Breast epithelium (tissue), 4 donors: Measurements from ENCODE around the gene SMCO3. TPM values are rescaled to one million over a fixed set of nuclear protein-coding genes. Genes with fewer than 3 reads are reported as not detected.
A peak's percentile ranks its signal among the peaks of the same experiment; 100 is the strongest.

ENCODE experiments used
- DNase-seq, 2 donors: peaks; one replicate each; pipeline ENCODE4 v3.0.0-alpha.2; 2019; ENCODE audit warnings: low spot score in 2 of 2
- H3K27ac ChIP-seq, 2 donors: fragments of 200-600 bp; sonication (generic) in 1 of 2; one replicate each; pipeline ENCODE4 v1.5.1; 2016 to 2019; ENCODE audit warnings: mild to moderate bottlenecking in 1 of 2
- H3K27me3 ChIP-seq, 2 donors: fragments of 200-600 bp; sonication (generic) in 1 of 2; one replicate each; pipeline versions ENCODE4 v1.5.1 to v1.6.0; 2017 to 2019; ENCODE audit warnings: control low read depth in 1 of 2, mild to moderate bottlenecking in 1 of 2
- H3K36me3 ChIP-seq: fragments of 200-600 bp; one replicate; pipeline ENCODE4 v1.5.1; 2019
- H3K4me1 ChIP-seq, 2 donors: fragments of 200-600 bp; sonication (generic); one replicate each; pipeline ENCODE4 v1.5.1; 2016 to 2019; ENCODE audit warnings: control low read depth in 1 of 2
- H3K4me3 ChIP-seq, 3 donors: fragments of 200-600 bp; sonication (generic); 1 replicate in 2 of 3; 2 replicates in 1 of 3; pipeline ENCODE4 v1.5.1; 2016 to 2019; ENCODE audit warnings: mild to moderate bottlenecking in 3 of 3, moderate library complexity in 2 of 3
- H3K9me3 ChIP-seq, 2 donors: fragments of 200-600 bp; sonication (generic) in 1 of 2; one replicate each; pipeline ENCODE4 v1.5.1; 2016 to 2019; ENCODE audit warnings: control low read depth in 1 of 2
- CTCF ChIP-seq, 3 donors: fragments of 450-650 bp; IDR thresholded peaks; one replicate each; pipeline ENCODE4 v1.5.1; 2016 to 2017; ENCODE audit warnings: antibody characterized with exemption in 3 of 3, mild to moderate bottlenecking in 3 of 3, moderate library complexity in 3 of 3
- POLR2A ChIP-seq: fragments of 450-650 bp; IDR thresholded peaks from one replicate; pipeline ENCODE4 v1.6.1; 2016; ENCODE audit warnings: antibody characterized with exemption, mild to moderate bottlenecking, moderate library complexity
- POLR2AphosphoS5 ChIP-seq, 3 donors: sonication (generic); formaldehyde crosslinking; IDR thresholded peaks; one replicate each; pipeline ENCODE4 v1.6.1; 2017; ENCODE audit warnings: antibody characterized with exemption in 3 of 3
- intact Hi-C: fragments of 100-400 bp; cut with DNase I; formaldehyde crosslinking; loops from one replicate; pipeline ENCODE4 v1.15.1; 2023; ENCODE audit warnings: low total_unique reads
- total RNA-seq, 3 donors: library from RNA; depleted of rRNA; stranded (reverse); fragments of >200 nt; gene quantifications; one replicate each; pipeline ENCODE4 v1.1.0, GENCODE V29; 2016

Gene SMCO3
- total RNA-seq = under 1 TPM in 2 of 3 donors, not detected in 1; 0.33 to 0.59 TPM

- Histone ChIP-seq H3K27me3 (no peaks in the 10 kb centered on the region), H3K36me3 (no peaks in the 10 kb centered on the region), H3K27ac (no peak within 1 kb of the TSS), H3K4me3 (no peak within 1 kb of the TSS), H3K9me3 (no peaks in the 10 kb centered on the region), H3K4me1 (no peaks in the 10 kb centered on the region)
- no peak for DNase-seq
- intact Hi-C loops = no loop called here
- TF ChIP-seq POLR2A (no peak), CTCF (IDR thresholded peaks at IDR 0.05) (no peak), POLR2AphosphoS5 (IDR thresholded peaks at IDR 0.05) (no peak)
These were observed at the start of gene SMCO3 for GRCh38 chr12:14814014-14814413. SMCO3 (minus strand) TSS chr12:14814182; CDS start chr12:14806680, 7,502 bp downstream.

- Histone ChIP-seq H3K4me3 (no peak overlapping the region), H3K27ac (no peak overlapping the region), H3K9me3 (peaks cover 0 to 15% of the 10 kb centered on the region in 2 donors), H3K27me3 (no peaks in the 10 kb centered on the region), H3K36me3 (no peaks in the 10 kb centered on the region), H3K4me1 (no peaks in the 10 kb centered on the region)
- no peak for TF ChIP-seq CTCF (IDR thresholded peaks at IDR 0.05)
- no peak for DNase-seq
- intact Hi-C loops = no loop called here
These were observed 46.5 kb upstream of the SMCO3 start for GRCh38 chr12:14860490-14860889.

GRCh38 chr12:14858513-14858912 is 44.5 kb upstream of the SMCO3 start:
- H3K9me3 ChIP-seq = peaks cover 0 to 15% of the 10 kb centered on the region in 2 donors
- intact Hi-C loops = no loop called here
- TF ChIP-seq CTCF (IDR thresholded peaks at IDR 0.05) (no peak), POLR2A (no peak), POLR2AphosphoS5 (IDR thresholded peaks at IDR 0.05) (no peak)
- no peak overlapping the region for H3K27ac ChIP-seq
- no peak overlapping the region for H3K4me3 ChIP-seq
- no peaks in the 10 kb centered on the region for H3K36me3 ChIP-seq
- DNase-seq = no peak
- no peaks in the 10 kb centered on the region for H3K4me1 ChIP-seq
- no peaks in the 10 kb centered on the region for H3K27me3 ChIP-seq

GRCh38 chr12:14854586-14855183 is 40.7 kb upstream of the SMCO3 start:
- Histone ChIP-seq H3K27ac (peak overlapping the region in 1 of 2 donors; percentile 71), H3K9me3 (no peaks in the 10 kb centered on the region), H3K4me3 (no peak overlapping the region), H3K4me1 (no peaks in the 10 kb centered on the region), H3K36me3 (no peaks in the 10 kb centered on the region), H3K27me3 (no peaks in the 10 kb centered on the region)
- intact Hi-C loops = no loop called here
- TF ChIP-seq CTCF (IDR thresholded peaks at IDR 0.05) (no peak), POLR2AphosphoS5 (IDR thresholded peaks at IDR 0.05) (no peak), POLR2A (no peak)
- no peak for DNase-seq

- Histone ChIP-seq H3K4me3 (no peak overlapping the region), H3K4me1 (no peaks in the 10 kb centered on the region), H3K36me3 (no peaks in the 10 kb centered on the region), H3K9me3 (no peaks in the 10 kb centered on the region), H3K27ac (no peak overlapping the region), H3K27me3 (no peaks in the 10 kb centered on the region)
- no peak for DNase-seq
- intact Hi-C loops = no loop called here
- TF ChIP-seq POLR2A = no peak
These were observed 40.0 kb upstream of the SMCO3 start for GRCh38 chr12:14853961-14854360.

GRCh38 chr12:14852880-14853279 is 38.9 kb upstream of the SMCO3 start:
- Histone ChIP-seq H3K4me1 (no peaks in the 10 kb centered on the region), H3K4me3 (no peak overlapping the region), H3K9me3 (no peaks in the 10 kb centered on the region), H3K27me3 (no peaks in the 10 kb centered on the region), H3K27ac (no peak overlapping the region), H3K36me3 (no peaks in the 10 kb centered on the region)
- intact Hi-C loops = no loop called here
- TF ChIP-seq POLR2A (no peak), CTCF (IDR thresholded peaks at IDR 0.05) (no peak), POLR2AphosphoS5 (IDR thresholded peaks at IDR 0.05) (no peak)
- DNase-seq = no peak
